Keratinocyte (primary cell): ENCODE results near the gene LGI4. TPM values are rescaled to one million over a fixed set of nuclear protein-coding genes. Genes with fewer than 3 reads are reported as not detected.

Source experiments
- DNase-seq: peaks from one replicate; pipeline ENCODE4 v3.0.0-alpha.2; 2011; ENCODE audit warnings: low read depth, missing footprints, low spot score
- FAIRE-seq: peaks from 2 replicates; lab custom pipeline; 2011; peaks lifted over from hg19 to GRCh38; lab: Jason Lieb, UNC
- H2AFZ ChIP-seq: 2 replicates; pipeline ENCODE4 v1.6.0; 2012; ENCODE audit warnings: low read length, control low read depth, inconsistent platforms; ENCODE audit not compliant: control insufficient read depth
- H3K27ac ChIP-seq: 2 replicates; pipeline ENCODE4 v1.5.1; 2011; ENCODE audit warnings: low read length; ENCODE audit not compliant: control insufficient read depth, insufficient read depth
- H3K27me3 ChIP-seq: 3 replicates; pipeline ENCODE4 v1.6.0; 2011; ENCODE audit warnings: low read length; ENCODE audit not compliant: control insufficient read depth, insufficient read depth; ENCODE audit errors: extremely low read depth
- H3K36me3 ChIP-seq, 2 experiments: 2 replicates in 1 of 2; 3 replicates in 1 of 2; pipeline ENCODE4 v1.5.1; 2011; ENCODE audit warnings: low read length in 2 of 2, mild to moderate bottlenecking in 1 of 2; ENCODE audit not compliant: control insufficient read depth in 2 of 2, insufficient read depth in 2 of 2; ENCODE audit errors: extremely low read depth in 1 of 2
- H3K4me1 ChIP-seq: 3 replicates; pipeline ENCODE4 v1.5.1; 2011; ENCODE audit warnings: low read length; ENCODE audit not compliant: control insufficient read depth, insufficient read depth; ENCODE audit errors: extremely low read depth
- H3K4me2 ChIP-seq: 3 replicates; pipeline ENCODE4 v1.6.0; 2011; ENCODE audit warnings: low read depth, low read length; ENCODE audit not compliant: control insufficient read depth, insufficient read depth; ENCODE audit errors: extremely low read depth
- H3K4me3 ChIP-seq, 3 experiments: fragments of 200-600 bp in 1 of 3; sonication (generic) in 1 of 3; 2 replicates in 2 of 3; 3 replicates in 1 of 3; pipeline ENCODE4 v1.5.1; 2011 to 2016; ENCODE audit warnings: low read length in 3 of 3, mild to moderate bottlenecking in 3 of 3, control low read depth in 2 of 3, inconsistent platforms in 1 of 3, low read depth in 1 of 3, mixed read lengths in 1 of 3, mixed run types in 1 of 3, moderate library complexity in 1 of 3; ENCODE audit not compliant: control insufficient read depth in 2 of 3, insufficient read depth in 2 of 3; ENCODE audit errors: extremely low read depth in 1 of 3
- H3K79me2 ChIP-seq: 2 replicates; pipeline ENCODE4 v1.6.0; 2012; ENCODE audit warnings: low read length; ENCODE audit not compliant: control insufficient read depth, insufficient read depth
- H3K9ac ChIP-seq: 3 replicates; pipeline ENCODE4 v1.6.0; 2011; ENCODE audit warnings: low read length; ENCODE audit not compliant: control insufficient read depth, insufficient read depth; ENCODE audit errors: extremely low read depth
- H3K9me1 ChIP-seq: 3 replicates; pipeline ENCODE4 v1.6.0; 2011; ENCODE audit warnings: low read length; ENCODE audit not compliant: control insufficient read depth, insufficient read depth; ENCODE audit errors: extremely low read depth
- H3K9me3 ChIP-seq: 2 replicates; pipeline ENCODE4 v1.5.1; 2012; ENCODE audit warnings: low read depth, low read length; ENCODE audit not compliant: control insufficient read depth
- H4K20me1 ChIP-seq: 3 replicates; pipeline ENCODE4 v1.6.0; 2011; ENCODE audit warnings: low read length; ENCODE audit not compliant: control insufficient read depth, insufficient read depth; ENCODE audit errors: extremely low read depth
- EZH2 ChIP-seq: IDR thresholded peaks from one replicate; pipeline ENCODE4 v1.6.1; 2012; ENCODE audit warnings: inconsistent platforms, mild to moderate bottlenecking, low read length, moderate library complexity
- dilution Hi-C: fragments of 300-500 bp; cut with MboI; formaldehyde crosslinking; loops from one replicate; pipeline ENCODE4 v1.7.0; 2020; ENCODE audit warnings: low sequenced_read_pairs; ENCODE audit not compliant: extremely low pct_ligation_motif_present
- polyA plus RNA-seq, 5 experiments: library from polyadenylated mRNA; depleted of rRNA in 3 of 5; stranded (reverse) in 3 of 5; stranded (forward) in 1 of 5; unstranded in 1 of 5; fragments of >200 nt; gene quantifications; 1 replicate in 1 of 5; 2 replicates in 3 of 5; 3 replicates in 1 of 5; pipeline versions ENCODE4 v1.2.1 to v1.2.3, GENCODE V29; 2011 to 2012; ENCODE audit warnings: missing spikeins in 2 of 5, low read depth in 1 of 5, low replicate concordance in 1 of 5
- TF ChIP-seq, protein P1 (sequence below), 3 experiments: IDR thresholded peaks in 1 of 3; conservative IDR thresholded peaks in 1 of 3; optimal IDR thresholded peaks in 1 of 3; 2 replicates in 2 of 3; 3 replicates in 1 of 3; pipeline versions ENCODE3 to v1.5.1; 2011; ENCODE audit warnings: low read length in 3 of 3, mild to moderate bottlenecking in 3 of 3, moderate library complexity in 2 of 3, control low read depth in 1 of 3, inconsistent platforms in 1 of 3; ENCODE audit not compliant: insufficient read depth in 2 of 3; ENCODE audit errors: extremely low read depth in 1 of 3

Gene LGI4
- polyA plus RNA-seq, 1 donor (not counting 4 experiments of a cell fraction or from before 2014, with no cell fraction given), result 0.01 TPM

GRCh38 chr19:35178701-35179100 lies 43.8 kb upstream of the LGI4 start:
- Histone ChIP-seq H3K79me2 (no peaks in the 10 kb centered on the region), H3K27me3 (no peaks in the 10 kb centered on the region), H3K27ac (no peak overlapping the region), H3K9me1 (no peaks in the 10 kb centered on the region), H3K36me3 (no peaks in the 10 kb centered on the region), H3K4me1 (peaks cover 8% of the 10 kb centered on the region), H2AFZ (no peak overlapping the region), H3K4me3 (no peak overlapping the region), H3K9ac (no peak overlapping the region), H4K20me1 (no peaks in the 10 kb centered on the region), H3K4me2 (no peak overlapping the region), H3K9me3 (no peaks in the 10 kb centered on the region)
- FAIRE-seq (no peak), DNase-seq (no peak)
- TF ChIP-seq, protein P1, sequence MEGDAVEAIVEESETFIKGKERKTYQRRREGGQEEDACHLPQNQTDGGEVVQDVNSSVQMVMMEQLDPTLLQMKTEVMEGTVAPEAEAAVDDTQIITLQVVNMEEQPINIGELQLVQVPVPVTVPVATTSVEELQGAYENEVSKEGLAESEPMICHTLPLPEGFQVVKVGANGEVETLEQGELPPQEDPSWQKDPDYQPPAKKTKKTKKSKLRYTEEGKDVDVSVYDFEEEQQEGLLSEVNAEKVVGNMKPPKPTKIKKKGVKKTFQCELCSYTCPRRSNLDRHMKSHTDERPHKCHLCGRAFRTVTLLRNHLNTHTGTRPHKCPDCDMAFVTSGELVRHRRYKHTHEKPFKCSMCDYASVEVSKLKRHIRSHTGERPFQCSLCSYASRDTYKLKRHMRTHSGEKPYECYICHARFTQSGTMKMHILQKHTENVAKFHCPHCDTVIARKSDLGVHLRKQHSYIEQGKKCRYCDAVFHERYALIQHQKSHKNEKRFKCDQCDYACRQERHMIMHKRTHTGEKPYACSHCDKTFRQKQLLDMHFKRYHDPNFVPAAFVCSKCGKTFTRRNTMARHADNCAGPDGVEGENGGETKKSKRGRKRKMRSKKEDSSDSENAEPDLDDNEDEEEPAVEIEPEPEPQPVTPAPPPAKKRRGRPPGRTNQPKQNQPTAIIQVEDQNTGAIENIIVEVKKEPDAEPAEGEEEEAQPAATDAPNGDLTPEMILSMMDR (optimal IDR thresholded peaks at IDR 0.05 in 1 of 3, IDR thresholded peaks at IDR 0.05 in 1 of 3, conservative IDR thresholded peaks at IDR 0.05 in 1 of 3; ENCODE audit: extremely low read depth in 1 of 3, insufficient read depth in 2 of 3, low read length in 3 of 3), result no peak
- no peak for TF ChIP-seq EZH2
- dilution Hi-C loops, result no loop called here

- H3K9me1 ChIP-seq, result no peaks in the 10 kb centered on the region
- no peaks in the 10 kb centered on the region for H3K27me3 ChIP-seq
- dilution Hi-C loops, result no loop called here
- no peaks in the 10 kb centered on the region for H3K36me3 ChIP-seq
- H3K79me2 ChIP-seq, result no peaks in the 10 kb centered on the region
- no peak for TF ChIP-seq EZH2
- TF ChIP-seq, protein P1 (optimal IDR thresholded peaks at IDR 0.05 in 1 of 3, IDR thresholded peaks at IDR 0.05 in 1 of 3, conservative IDR thresholded peaks at IDR 0.05 in 1 of 3; ENCODE audit: extremely low read depth in 1 of 3, insufficient read depth in 2 of 3, low read length in 3 of 3), result no peak
- H3K4me1 ChIP-seq, result peaks cover 8% of the 10 kb centered on the region
- no peaks in the 10 kb centered on the region for H3K9me3 ChIP-seq
- no peak overlapping the region for H2AFZ ChIP-seq
- H3K27ac ChIP-seq, result no peak overlapping the region
- no peaks in the 10 kb centered on the region for H4K20me1 ChIP-seq
- no peak overlapping the region for H3K9ac ChIP-seq
- DNase-seq, result no peak
- no peak overlapping the region for H3K4me2 ChIP-seq
- no peak for FAIRE-seq
- no peak overlapping the region for H3K4me3 ChIP-seq
These were observed 42.8 kb upstream of the LGI4 start for GRCh38 chr19:35177377-35178274.
